GM12878 (cell line): ENCODE measurements around the gene SLC29A2. TPM values are rescaled to one million over a fixed set of nuclear protein-coding genes. Genes with fewer than 3 reads are reported as not detected.

ENCODE experiments used
- ATAC-seq: fragments of 200-7000 bp; cut with Tn5 transposase; 3 replicates; pipeline ENCODE4 v1.9.1; 2020; ENCODE audit warnings: mild to moderate bottlenecking, moderate library complexity
- BruUV-seq: library from RNA; stranded (reverse); fragments of 400-500 nt; replicated peaks from 2 replicates; lab custom pipeline; 2021; lab: Mats Ljungman, UMichigan
- CTCF ChIA-PET: fragments of 300-600 bp; sonication (Branson Sonifier 250); formaldehyde crosslinking; extraction: SDS; loops from one replicate; lab custom pipeline; 2021; ENCODE audit warnings: inconsistent platforms; lab: Yijun Ruan, JAX
- POLR2A ChIA-PET: fragments of 350-600 bp; formaldehyde crosslinking; extraction: SDS; loops from one replicate; lab custom pipeline; 2021; ENCODE audit warnings: inconsistent platforms; lab: Charles Lee
- RAD21 ChIA-PET: fragments of 300-600 bp; sonication (Branson Sonifier 250); formaldehyde crosslinking; loops from one replicate; lab custom pipeline; 2023; ENCODE audit warnings: antibody characterized with exemption; ENCODE audit not compliant: unreplicated experiment; lab: Charles Lee
- SMC1A ChIA-PET: fragments of 300-600 bp; sonication (Branson Sonifier 250); formaldehyde crosslinking; loops from one replicate; lab custom pipeline; 2023; ENCODE audit not compliant: unreplicated experiment, uncharacterized antibody; lab: Charles Lee
- DNase-seq: peaks from one replicate; pipeline ENCODE4 v3.0.0-alpha.2; 2011; ENCODE audit warnings: low read depth, low spot score
- FAIRE-seq: peaks from 3 replicates; lab custom pipeline; 2011; peaks lifted over from hg19 to GRCh38; lab: Jason Lieb, UNC
- H2AFZ ChIP-seq: 2 replicates; pipeline ENCODE4 v1.6.0; 2011; ENCODE audit warnings: low read depth, low read length, control low read depth; ENCODE audit not compliant: control insufficient read depth
- H3K27ac ChIP-seq: 2 replicates; pipeline ENCODE4 v1.5.1; 2011; ENCODE audit warnings: control low read depth; ENCODE audit not compliant: control insufficient read depth, insufficient read depth
- H3K27me3 ChIP-seq, 2 experiments: replicated peaks in 1 of 2; 2 replicates each; pipeline versions ENCODE4 v1.6.0 to v1.6.1; 2011; ENCODE audit warnings: low read length in 1 of 2; ENCODE audit not compliant: control insufficient read depth in 2 of 2, insufficient read depth in 2 of 2
- H3K36me3 ChIP-seq, 2 experiments: 2 replicates each; pipeline ENCODE4 v1.5.1; 2011; ENCODE audit warnings: low read length in 1 of 2; ENCODE audit not compliant: control insufficient read depth in 2 of 2, insufficient read depth in 2 of 2
- H3K4me1 ChIP-seq: 2 replicates; pipeline ENCODE4 v1.6.1; 2011; ENCODE audit warnings: mild to moderate bottlenecking, low read length, moderate library complexity, mixed read lengths; ENCODE audit not compliant: control insufficient read depth, insufficient read depth
- H3K4me2 ChIP-seq: 2 replicates; pipeline ENCODE4 v1.6.0; 2011; ENCODE audit warnings: control low read depth; ENCODE audit not compliant: control insufficient read depth, insufficient read depth
- H3K4me3 ChIP-seq: fragments of 200-600 bp; sonication (generic); 2 replicates; pipeline ENCODE4 v1.5.1; 2016
- H3K79me2 ChIP-seq: 2 replicates; pipeline ENCODE4 v1.6.0; 2011; ENCODE audit warnings: low read length; ENCODE audit not compliant: control insufficient read depth, insufficient read depth
- H3K9ac ChIP-seq: 2 replicates; pipeline ENCODE4 v1.8.0; 2011; ENCODE audit warnings: low read length, control low read depth, mixed read lengths; ENCODE audit not compliant: control insufficient read depth, insufficient read depth
- H3K9me3 ChIP-seq: replicated peaks from 3 replicates; pipeline ENCODE4 v1.5.1; 2011; ENCODE audit warnings: mild to moderate bottlenecking, low read length; ENCODE audit not compliant: control insufficient read depth, insufficient read depth
- H4K20me1 ChIP-seq: 2 replicates; pipeline ENCODE4 v1.6.0; 2011; ENCODE audit not compliant: control insufficient read depth, insufficient read depth
- ASH2L ChIP-seq: fragments of 300-600, 200-600 bp; sonication (generic); IDR thresholded peaks from 2 replicates; pipeline ENCODE4 v1.6.1; 2017; ENCODE audit warnings: low read depth, mild to moderate bottlenecking, borderline replicate concordance
- ATF7 ChIP-seq: fragments of 450-650 bp; IDR thresholded peaks from 2 replicates; pipeline ENCODE4 v1.6.1; 2016; ENCODE audit warnings: low read depth, mild to moderate bottlenecking
- BMI1 ChIP-seq: fragments of 450-650 bp; IDR thresholded peaks from 2 replicates; pipeline ENCODE4 v1.6.1; 2016; ENCODE audit warnings: mild to moderate bottlenecking, moderate library complexity, borderline replicate concordance
- EZH2 ChIP-seq: IDR thresholded peaks from 2 replicates; pipeline ENCODE4 v1.6.1; 2012; ENCODE audit warnings: low read depth, mild to moderate bottlenecking, control low read depth, inconsistent platforms, low read length, borderline replicate concordance; ENCODE audit not compliant: control insufficient read depth
- IKZF2 ChIP-seq, 2 experiments: fragments of 450-650 bp; IDR thresholded peaks; 2 replicates each; pipeline ENCODE4 v1.6.1; 2017; ENCODE audit warnings: mild to moderate bottlenecking in 2 of 2, moderate library complexity in 2 of 2
- MYB ChIP-seq: fragments of 150-350 bp; IDR thresholded peaks from 2 replicates; pipeline ENCODE4 v1.6.1; 2014; ENCODE audit warnings: mild to moderate bottlenecking, low read depth, low read length, borderline replicate concordance
- SMARCA5 ChIP-seq: fragments of 450-650 bp; IDR thresholded peaks from 2 replicates; pipeline ENCODE4 v1.6.1; 2017; ENCODE audit warnings: mild to moderate bottlenecking
- STAT1 ChIP-seq: fragments of 450-650 bp; conservative IDR thresholded peaks from 2 replicates; pipeline ENCODE4 v1.6.1; 2014; ENCODE audit warnings: antibody characterized with exemption, mild to moderate bottlenecking
- ZNF217 ChIP-seq: fragments of 450-650 bp; IDR thresholded peaks from 2 replicates; pipeline ENCODE4 v1.6.1; 2017; ENCODE audit warnings: antibody characterized with exemption, mild to moderate bottlenecking
- whole genome bisulfite sequencing: methylation state at CpG from one replicate; pipeline ENCODE4 v1.1.6; 2016; ENCODE audit warnings: low lambda C conversion rate; ENCODE audit not compliant: insufficient replicate concordance, insufficient coverage; ENCODE audit errors: missing lambda C conversion rate; 5-methylcytosine and 5-hydroxymethylcytosine counted together
- in situ Hi-C: fragments of 300-500 bp; cut with MboI; formaldehyde crosslinking; loops from 9 replicates; pipeline ENCODE4 v1.14.3; 2018; ENCODE audit warnings: mixed read lengths
- intact Hi-C: fragments of 100-400 bp; cut with micrococcal nuclease; formaldehyde crosslinking; loops from one replicate; pipeline ENCODE4 v1.14.2; 2022; ENCODE audit not compliant: unreplicated experiment
- polyA plus RNA-seq, 11 experiments: library from polyadenylated mRNA; depleted of rRNA in 4 of 11; unstranded in 6 of 11; stranded (reverse) in 5 of 11; fragments of >200 nt; fragmentation: Nextera tagmentation in 4 of 11; fragmentation: Illumina TruSeq in 1 of 11; extraction: Ambion mirVana in 4 of 11; extraction: Trizol in 1 of 11; gene quantifications; 1 replicate in 1 of 11; 2 replicates in 10 of 11; pipeline versions ENCODE4 v1.2.1 to v1.2.3, GENCODE V29; 2011 to 2016; ENCODE audit warnings: inconsistent platforms in 2 of 11, missing spikeins in 2 of 11, low read depth in 1 of 11
- total RNA-seq, 4 experiments: library from RNA; depleted of rRNA in 3 of 4; stranded (reverse); fragments of >200 nt in 3 of 4; fragmentation: Illumina TruSeq in 1 of 4; extraction: Trizol in 1 of 4; gene quantifications; 2 replicates each; pipeline versions ENCODE4 v1.2.1 to v1.2.3, GENCODE V29; 2013 to 2021

SLC29A2 gene
- total and polyA plus RNA-seq, 10 of the 15 experiments (the other 5 are each of a cell fraction or from before 2014, with no cell fraction given): 0.27 to 7.5 (median 2.2) TPM

GRCh38 chr11:66335531-66336233, 35.9 kb downstream of the SLC29A2 start:
- 38% methylated on average over 34 of the region's 35 CpGs for WGBS
- H3K27ac ChIP-seq: no peak overlapping the region
- TF ChIP-seq ASH2L: no peak
- no peak for TF ChIP-seq STAT1
- TF ChIP-seq ATF7: no peak
- TF ChIP-seq EZH2: no peak
- TF ChIP-seq SMARCA5: no peak
- TF ChIP-seq IKZF2 (IDR thresholded peaks at IDR 0.05): no peak
- no peak for TF ChIP-seq BMI1
- no peak for TF ChIP-seq MYB
- TF ChIP-seq ZNF217: no peak
- no peak overlapping the region for H3K4me3 ChIP-seq
- no peak overlapping the region for H2AFZ ChIP-seq
- ChIA-PET RAD21 (interaction anchor here (0.7 to 3.6 kb wide), 9 partner anchors 9 to 271 kb away, joined by 3 to 49 read pairs (median 3); partner anchors contain the start of genes B4GAT1, BRMS1 and YIF1A), POLR2A (interaction anchor here (1.2 to 2.3 kb wide), 3 partner anchors 10 to 47 kb away, joined by 5 to 16 read pairs (median 15); partner anchors contain the start of genes BRMS1 and YIF1A), CTCF (interaction anchor here (0.7 to 2.6 kb wide), 12 partner anchors 9 to 209 kb away, joined by 3 to 50 read pairs (median 3); partner anchors contain the start of genes BRMS1 and YIF1A), SMC1A (interaction anchor here (1.0 to 2.2 kb wide), 4 partner anchors 8 to 51 kb away, joined by 5 to 16 read pairs (median 6); no protein-coding TSS in a partner anchor)
- BruUV-seq: no TSS peak
- no peaks in the 10 kb centered on the region for H3K27me3 ChIP-seq
- H3K79me2 ChIP-seq: no peaks in the 10 kb centered on the region
- intact Hi-C loops (no loop called here), in situ Hi-C loops (no loop called here)
- DNase-seq: no peak
- no peak for FAIRE-seq
- H4K20me1 ChIP-seq: no peaks in the 10 kb centered on the region
- no peaks in the 10 kb centered on the region for H3K9me3 ChIP-seq
- H3K4me2 ChIP-seq: no peak overlapping the region; the same call in 1 of the 2 replicates
- H3K36me3 ChIP-seq: peaks cover 0 to 10% of the 10 kb centered on the region in 2 experiments; a peak in 3 of 4 replicates
- H3K4me1 ChIP-seq: peaks cover 21% of the 10 kb centered on the region
- no peak overlapping the region for H3K9ac ChIP-seq
- peak; percentile 7 for ATAC-seq
